Muscle of leg (tissue), 11 donors: ENCODE data around the gene NSD2. TPM values are rescaled to one million over a fixed set of nuclear protein-coding genes. Genes with fewer than 3 reads are reported as not detected.

Experiments used
- DNase-seq: peaks from one replicate; pipeline ENCODE4 v3.0.0; 2013
- H3K27ac ChIP-seq: one replicate; pipeline ENCODE4 v1.5.1; 2013; ENCODE audit warnings: mild to moderate bottlenecking, low read length, control low read depth
- H3K27me3 ChIP-seq: one replicate; pipeline ENCODE4 v1.6.1; 2013; ENCODE audit warnings: low read length; ENCODE audit not compliant: control insufficient read depth, insufficient read depth
- H3K36me3 ChIP-seq: one replicate; pipeline ENCODE4 v1.6.1; 2013; ENCODE audit warnings: low read length; ENCODE audit not compliant: control insufficient read depth, insufficient read depth
- H3K4me1 ChIP-seq: one replicate; pipeline ENCODE4 v1.6.1; 2013; ENCODE audit warnings: low read length; ENCODE audit not compliant: control insufficient read depth, insufficient read depth
- H3K4me3 ChIP-seq: one replicate; pipeline ENCODE4 v1.5.1; 2013; ENCODE audit warnings: low read length, control low read depth
- H3K9me3 ChIP-seq: replicated peaks from 2 replicates; pipeline ENCODE4 v1.6.1; 2013; ENCODE audit warnings: low read depth, low read length; ENCODE audit not compliant: control insufficient read depth
- WGBS: methylation state at CpG from one replicate; pipeline ENCODE4 v1.1.5; 2013; ENCODE audit warnings: missing lambda C conversion rate; ENCODE audit not compliant: insufficient coverage; 5-methylcytosine and 5-hydroxymethylcytosine counted together
- polyA plus RNA-seq, 8 donors: library from polyadenylated mRNA; unstranded; fragments of 120-200 nt; gene quantifications; one replicate each; pipeline versions ENCODE4 v1.2.1 to v1.2.3, GENCODE V29; 2013; ENCODE audit warnings: inconsistent platforms in 1 of 8, low replicate concordance in 1 of 8; ENCODE audit not compliant: insufficient read length in 8 of 8, insufficient read depth in 1 of 8
- total RNA-seq: library from RNA; stranded (reverse); fragments of 120-200 nt; gene quantifications from one replicate; pipeline ENCODE4 v1.2.4, GENCODE V29; 2013

NSD2 gene
- total and polyA plus RNA-seq, 9 donors, result 35.7 to 56.5 (median 43.0) TPM

GRCh38 chr4:1987721-1988326 is 116.6 kb downstream of the NSD2 start:
- H3K4me3 ChIP-seq, result no peak overlapping the region
- no peaks in the 10 kb centered on the region for H3K4me1 ChIP-seq
- H3K9me3 ChIP-seq, result no peaks in the 10 kb centered on the region
- peaks cover 77% of the 10 kb centered on the region for H3K36me3 ChIP-seq
- H3K27me3 ChIP-seq, result no peaks in the 10 kb centered on the region
- WGBS, result 88% methylated on average over 26 of the region's 26 CpGs
- H3K27ac ChIP-seq, result no peak overlapping the region
- no peak for DNase-seq

GRCh38 chr4:1988327-1988724 is 117.1 kb downstream of the NSD2 start:
- Histone ChIP-seq H3K4me1 (no peaks in the 10 kb centered on the region), H3K27me3 (no peaks in the 10 kb centered on the region), H3K36me3 (peaks cover 72% of the 10 kb centered on the region), H3K4me3 (no peak overlapping the region), H3K27ac (no peak overlapping the region), H3K9me3 (no peaks in the 10 kb centered on the region)
- WGBS, result 88% methylated on average over 6 of the region's 12 CpGs
- DNase-seq, result no peak

GRCh38 chr4:1989533-1990347 is 118.5 kb downstream of the NSD2 start:
- Histone ChIP-seq H3K4me3 (no peak overlapping the region), H3K27me3 (no peaks in the 10 kb centered on the region), H3K27ac (no peak overlapping the region), H3K4me1 (no peaks in the 10 kb centered on the region), H3K36me3 (peaks cover 59% of the 10 kb centered on the region), H3K9me3 (no peaks in the 10 kb centered on the region)
- DNase-seq, result no peak
- WGBS, result 90% methylated on average over 24 of the region's 33 CpGs

- Histone ChIP-seq H3K36me3 (peaks cover 53% of the 10 kb centered on the region), H3K4me3 (no peak overlapping the region), H3K9me3 (no peaks in the 10 kb centered on the region), H3K4me1 (no peaks in the 10 kb centered on the region), H3K27me3 (no peaks in the 10 kb centered on the region), H3K27ac (no peak overlapping the region)
- no peak for DNase-seq
- 67% methylated on average over 3 of the region's 10 CpGs for WGBS
Measured at GRCh38 chr4:1990348-1990645, 119.1 kb downstream of the NSD2 start.

- Histone ChIP-seq H3K4me1 (no peaks in the 10 kb centered on the region), H3K27ac (no peak overlapping the region), H3K27me3 (no peaks in the 10 kb centered on the region), H3K36me3 (peaks cover 49% of the 10 kb centered on the region), H3K9me3 (peaks cover 2% of the 10 kb centered on the region), H3K4me3 (no peak overlapping the region)
- 90% methylated on average over 3 of the region's 5 CpGs for WGBS
- DNase-seq, result no peak
Measured at GRCh38 chr4:1990676-1991075, 119.5 kb downstream of the NSD2 start.

GRCh38 chr4:1991087-1991486 is 119.9 kb downstream of the NSD2 start:
- Histone ChIP-seq H3K27ac (no peak overlapping the region), H3K4me1 (no peaks in the 10 kb centered on the region), H3K27me3 (no peaks in the 10 kb centered on the region), H3K9me3 (peaks cover 6% of the 10 kb centered on the region), H3K4me3 (no peak overlapping the region), H3K36me3 (peaks cover 45% of the 10 kb centered on the region)
- 80% methylated on average over 10 of the region's 11 CpGs for WGBS
- DNase-seq, result no peak

GRCh38 chr4:1991596-1992434 is 120.6 kb downstream of the NSD2 start:
- DNase-seq, result no peak
- H3K9me3 ChIP-seq, result peaks cover 6% of the 10 kb centered on the region
- 89% methylated on average over 35 of the region's 37 CpGs for WGBS
- H3K4me3 ChIP-seq, result no peak overlapping the region
- peak overlapping the region; percentile 77 for H3K27ac ChIP-seq
- H3K4me1 ChIP-seq, result no peaks in the 10 kb centered on the region
- no peaks in the 10 kb centered on the region for H3K27me3 ChIP-seq
- H3K36me3 ChIP-seq, result peaks cover 38% of the 10 kb centered on the region

GRCh38 chr4:1992468-1993168 is 121.4 kb downstream of the NSD2 start:
- Histone ChIP-seq H3K4me3 (peak overlapping the region; percentile 10), H3K36me3 (peaks cover 33% of the 10 kb centered on the region), H3K4me1 (no peaks in the 10 kb centered on the region), H3K9me3 (peaks cover 11% of the 10 kb centered on the region), H3K27me3 (no peaks in the 10 kb centered on the region), H3K27ac (peak overlapping the region; percentile 77)
- DNase-seq, result peak; percentile 89
- 46% methylated on average over 39 of the region's 45 CpGs for WGBS

GRCh38 chr4:1993169-1993516 is 122.0 kb downstream of the NSD2 start:
- Histone ChIP-seq H3K36me3 (peaks cover 29% of the 10 kb centered on the region), H3K27ac (peak overlapping the region; percentile 20), H3K9me3 (peaks cover 13% of the 10 kb centered on the region), H3K4me1 (no peaks in the 10 kb centered on the region), H3K4me3 (no peak overlapping the region), H3K27me3 (no peaks in the 10 kb centered on the region)
- no peak for DNase-seq
- WGBS, result 53% methylated on average over 12 of the region's 19 CpGs
